GM18499 (cell line): ENCODE measurements around the gene KCNG2.

Experiments
- ATAC-seq: cut with Tn5 transposase; IDR thresholded peaks from one replicate; pipeline ENCODE4 v1.9.1; 2021; ENCODE audit warnings: moderate number of reproducible peaks; ENCODE audit not compliant: insufficient read depth, unreplicated experiment

KCNG2 gene

GRCh38 chr18:79945118-79946042 lies 147.6 kb downstream of the KCNG2 start:
- ATAC-seq = no peak

DNA sequence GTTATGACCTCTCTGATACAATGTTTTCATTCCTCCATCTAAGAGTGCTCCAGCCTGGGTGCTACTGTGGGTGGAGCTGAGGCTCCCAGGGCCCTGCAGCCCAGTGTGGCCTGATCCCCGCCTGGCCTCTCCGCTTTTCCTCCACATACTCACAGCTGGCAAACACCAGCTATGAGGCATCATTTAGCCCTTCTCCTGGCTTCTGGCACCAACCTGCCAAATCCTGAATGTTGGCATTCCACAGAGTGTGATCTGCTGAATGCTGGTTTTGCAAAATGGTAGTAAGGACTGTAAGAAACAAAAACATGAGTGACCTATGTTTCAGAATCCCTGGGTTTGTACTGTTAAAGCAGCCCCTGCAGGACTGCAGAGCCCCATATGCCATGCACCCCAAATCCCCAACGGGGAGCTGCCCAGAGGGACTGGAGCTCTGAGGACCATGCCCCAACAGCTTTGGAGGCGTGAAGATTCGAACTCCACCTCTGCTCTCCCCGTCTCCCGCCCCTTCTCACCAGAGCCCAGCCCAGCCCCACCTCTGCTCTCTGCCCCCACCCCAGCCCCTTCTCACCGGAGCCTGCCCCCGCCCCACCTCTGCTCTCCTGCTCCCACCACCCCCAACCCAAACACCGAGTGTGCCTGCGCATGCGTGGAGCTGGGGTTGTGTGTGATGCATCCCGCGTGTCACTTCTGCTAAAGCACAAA lies 149.5 kb downstream of the KCNG2 start:
- no peak for ATAC-seq

- no peak for ATAC-seq
Observed at GRCh38 chr18:79947881-79948610, 150.3 kb downstream of the KCNG2 start.

- no peak for ATAC-seq
Observed at GRCh38 chr18:79948719-79949411, 151.1 kb downstream of the KCNG2 start.
